Smooth muscle cell of the brain vasculature (primary cell): ENCODE data around the gene ACSF3.

ENCODE experiments used
- DNase-seq: peaks from one replicate; pipeline ENCODE4 v3.0.0-alpha.2; 2012; ENCODE audit warnings: low read depth, low spot score

The ACSF3 gene

DNA sequence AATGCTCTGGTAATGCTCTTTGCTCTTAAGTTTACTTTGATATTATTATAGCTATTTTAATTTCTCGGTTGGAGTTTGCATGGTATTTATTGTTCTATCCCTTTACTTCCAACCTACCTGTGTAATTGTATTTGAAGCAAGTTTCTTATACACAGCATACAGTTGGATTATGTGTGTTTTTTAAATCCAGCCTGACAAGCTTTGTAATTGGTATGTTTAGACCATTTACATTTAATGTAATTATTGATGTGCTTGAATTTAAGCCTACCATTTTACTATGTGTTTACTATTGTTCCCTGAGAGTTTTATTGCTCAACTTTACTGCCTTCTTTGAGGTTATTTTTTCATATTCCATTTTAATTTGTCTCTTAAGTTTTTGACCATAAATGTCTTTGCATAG lies 35.7 kb downstream of the ACSF3 start:
- no peak for DNase-seq

DNA sequence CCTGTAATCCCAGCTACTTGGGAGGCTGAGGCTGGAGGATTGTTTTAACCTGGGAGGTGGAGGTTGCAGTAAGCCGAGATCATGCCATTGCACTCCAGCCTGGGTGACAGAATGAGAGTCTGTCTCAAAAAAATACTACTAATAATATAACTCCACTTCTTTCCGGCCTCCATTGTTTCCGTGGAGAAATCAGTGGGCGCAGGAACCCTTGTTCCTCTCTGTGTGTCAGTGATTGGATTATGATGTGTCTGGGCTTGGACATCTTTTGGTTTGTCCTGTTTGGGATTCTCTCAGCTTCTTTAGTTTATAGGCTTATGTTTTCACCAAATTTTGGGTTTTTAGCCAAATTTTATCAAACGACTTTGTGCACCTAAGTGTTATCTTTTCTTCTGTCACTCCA lies 36.8 kb downstream of the ACSF3 start:
- DNase-seq, result no peak

DNA sequence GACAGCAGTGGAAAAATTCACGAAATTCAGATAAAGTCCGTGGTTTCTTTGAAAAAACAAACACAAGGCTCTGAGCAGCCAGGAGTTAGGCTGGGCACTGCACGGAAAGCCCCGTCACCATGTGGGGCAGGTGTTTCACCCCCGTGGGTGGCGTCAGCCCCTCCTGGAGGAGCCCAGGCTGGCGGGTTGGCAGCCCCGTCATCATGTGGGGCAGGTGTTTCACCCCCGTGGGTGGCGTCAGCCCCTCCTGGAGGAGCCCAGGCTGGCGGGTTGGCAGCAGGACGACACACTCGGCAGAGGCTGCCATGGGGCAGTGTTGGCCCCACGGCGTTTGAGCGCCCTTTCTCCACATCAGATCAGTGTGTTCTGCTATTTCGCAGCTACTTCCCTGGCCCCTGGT lies 38.1 kb downstream of the ACSF3 start:
- no peak for DNase-seq

DNA sequence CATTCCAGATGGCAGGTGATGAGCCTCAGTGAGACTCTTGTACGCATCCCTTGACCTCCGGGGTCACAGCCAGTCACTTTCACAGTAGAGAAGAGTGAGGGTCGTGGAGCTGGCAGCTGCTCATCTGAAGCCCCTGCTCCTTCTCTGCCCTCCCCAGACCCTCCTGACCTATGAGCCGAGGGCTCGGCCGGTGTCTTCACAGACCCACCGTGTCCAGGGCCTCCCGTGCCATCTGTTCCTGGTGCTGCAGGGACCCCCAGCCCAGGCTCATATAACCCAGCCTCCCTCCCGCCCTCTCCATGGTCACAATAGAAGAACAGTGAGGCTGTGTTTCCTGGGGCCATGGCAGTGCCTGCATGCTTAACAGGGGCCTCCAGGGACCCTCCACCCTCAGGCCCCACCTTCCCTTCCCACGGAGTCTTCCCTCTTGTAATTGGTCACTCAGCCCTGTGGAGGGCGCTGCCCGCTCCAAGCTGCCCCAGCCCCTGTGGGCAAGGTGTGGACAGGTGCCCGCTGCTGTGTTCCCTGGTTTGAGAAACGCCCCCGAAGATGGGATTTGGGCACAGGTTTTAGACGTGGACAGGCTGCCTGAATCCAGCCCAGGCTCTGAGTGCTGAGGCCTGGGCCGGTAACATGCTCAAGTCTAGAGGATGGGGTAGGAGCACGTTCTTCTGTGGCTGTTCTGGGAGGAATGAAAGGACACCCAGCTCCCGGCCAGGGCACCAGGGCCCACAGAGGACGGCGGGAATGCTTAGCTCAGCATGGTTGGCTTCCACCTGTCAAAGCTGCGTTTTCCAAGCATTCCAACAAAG lies 38.7 kb downstream of the ACSF3 start:
- DNase-seq, result no peak

DNA sequence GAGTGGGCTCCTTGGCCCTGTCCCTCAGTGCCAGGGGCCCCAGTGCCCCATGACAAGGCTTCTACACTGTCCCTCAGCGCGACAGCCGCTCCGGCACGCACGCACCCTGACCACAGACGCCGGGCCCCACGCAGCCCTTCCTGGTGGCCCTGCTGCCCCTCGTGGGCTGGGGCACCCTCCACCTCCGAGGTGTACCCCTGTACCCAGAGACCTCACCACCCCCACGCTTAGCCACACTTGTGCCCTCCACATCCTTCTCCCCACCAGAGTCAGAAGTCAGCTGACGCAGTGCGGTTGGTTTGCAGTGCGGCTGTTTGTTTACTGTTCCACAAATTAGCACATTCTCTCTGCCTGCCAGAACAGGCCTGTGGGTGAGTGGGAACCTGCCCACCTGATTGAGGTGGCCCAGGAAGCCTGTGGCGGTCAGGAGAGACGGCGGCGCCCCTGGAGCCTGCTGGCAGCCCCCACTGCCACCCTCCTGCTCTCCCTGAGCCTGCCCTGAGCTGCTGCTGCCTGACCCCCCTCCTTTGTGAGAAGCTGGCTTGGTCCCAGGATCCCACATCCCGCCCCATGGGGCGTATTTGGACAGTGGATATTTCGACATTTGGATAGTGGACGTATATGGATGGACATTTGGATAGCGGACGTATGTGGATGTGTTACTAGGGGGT lies 39.9 kb downstream of the ACSF3 start:
- DNase-seq, result no peak

DNA sequence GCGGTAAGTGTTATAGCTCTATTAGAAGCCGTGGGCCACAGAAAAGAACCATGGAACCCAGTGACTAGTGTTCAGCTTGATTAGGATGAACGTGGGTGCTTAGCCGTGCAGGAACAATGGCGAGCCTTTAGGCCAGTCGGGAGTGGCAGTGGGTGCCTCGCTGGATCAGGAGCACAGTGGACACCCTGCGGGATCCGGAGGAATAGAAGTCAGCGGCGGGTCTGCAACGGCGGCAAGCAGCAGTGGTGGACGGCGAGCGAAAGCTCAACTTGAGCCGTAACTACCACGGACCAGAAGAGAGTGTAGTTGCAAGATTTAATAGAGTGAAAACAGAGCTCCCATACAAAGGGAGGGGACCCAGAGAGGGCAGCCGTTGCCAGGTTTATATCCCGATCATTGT lies 40.6 kb downstream of the ACSF3 start:
- DNase-seq, result no peak

DNA sequence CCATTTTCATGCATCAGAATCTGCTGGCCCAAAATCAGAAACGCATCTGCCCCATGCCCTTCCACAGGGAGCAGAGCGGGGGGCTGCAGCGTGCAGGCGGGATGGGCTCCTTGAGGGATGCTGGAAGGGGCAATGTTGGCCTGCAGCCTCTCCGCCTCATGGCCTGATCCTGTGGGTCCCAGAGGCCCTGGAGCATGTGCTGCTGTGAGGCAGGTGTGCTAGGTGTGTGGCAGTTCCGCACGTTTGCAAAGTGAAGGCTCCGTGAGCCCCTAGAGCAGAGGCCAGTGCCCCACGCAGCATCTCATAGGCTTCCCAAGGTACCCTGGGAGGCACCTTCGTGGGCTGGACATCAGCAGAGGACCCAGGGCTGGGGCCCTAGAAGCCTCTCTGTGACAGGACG lies 41.5 kb downstream of the ACSF3 start:
- DNase-seq, result no peak

DNA sequence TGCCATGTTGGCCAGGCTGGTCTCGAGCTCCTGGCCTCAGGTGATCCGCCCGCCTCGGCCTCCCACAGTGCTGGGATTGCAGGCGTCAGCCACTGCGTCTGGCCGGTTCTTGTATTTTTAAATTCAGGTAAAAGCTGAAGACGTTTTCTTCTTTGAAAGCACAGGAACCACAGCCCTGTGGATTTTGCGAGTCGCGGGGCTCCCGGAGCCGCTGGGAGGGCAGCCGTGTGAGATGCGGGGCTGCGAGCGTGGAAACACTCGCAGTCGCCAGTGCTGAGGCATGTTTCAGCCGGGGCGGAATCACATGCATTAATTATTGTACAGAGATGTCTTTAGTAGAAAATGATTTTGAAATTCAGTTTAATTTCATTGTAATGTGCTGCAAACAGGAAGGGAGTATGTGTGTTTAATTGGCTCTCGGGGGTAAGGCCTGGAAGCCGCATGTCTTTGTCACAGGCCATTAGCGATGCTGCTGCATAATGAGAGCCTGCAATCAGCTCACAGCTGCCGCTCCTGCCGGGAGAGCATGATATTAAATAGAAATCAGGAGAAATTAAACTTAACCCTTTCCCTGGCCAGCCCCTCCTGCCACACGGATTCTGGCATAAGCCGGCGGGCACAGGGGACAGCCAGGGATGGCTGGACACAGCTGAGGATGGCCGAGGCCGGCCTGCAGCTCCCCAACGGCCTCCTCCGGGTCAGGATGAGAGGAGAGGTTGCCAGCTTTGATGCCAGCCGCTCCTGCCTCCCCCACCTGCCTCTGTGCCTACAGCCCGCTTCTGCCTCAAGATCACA lies 42.5 kb downstream of the ACSF3 start:
- no peak for DNase-seq

DNA sequence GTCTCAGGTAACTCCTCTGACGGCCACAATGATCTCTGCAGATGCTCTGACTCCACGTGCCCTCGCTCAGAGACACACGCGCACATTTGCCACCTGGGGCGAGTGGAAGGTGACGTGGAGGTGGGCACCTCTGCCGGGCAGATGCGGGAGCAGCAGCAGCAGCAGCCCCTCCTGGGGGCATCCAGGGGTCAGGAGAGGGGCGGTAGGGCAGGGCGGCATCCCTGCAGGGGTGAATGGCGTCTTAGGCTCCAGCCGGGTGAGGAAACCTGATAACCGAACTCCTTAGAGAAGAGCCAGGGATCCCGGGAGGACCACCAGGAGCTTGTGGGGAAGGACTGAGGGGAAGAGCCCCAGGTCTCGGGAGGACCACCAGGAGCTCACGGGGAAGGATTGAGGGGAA lies 43.3 kb downstream of the ACSF3 start:
- no peak for DNase-seq

DNA sequence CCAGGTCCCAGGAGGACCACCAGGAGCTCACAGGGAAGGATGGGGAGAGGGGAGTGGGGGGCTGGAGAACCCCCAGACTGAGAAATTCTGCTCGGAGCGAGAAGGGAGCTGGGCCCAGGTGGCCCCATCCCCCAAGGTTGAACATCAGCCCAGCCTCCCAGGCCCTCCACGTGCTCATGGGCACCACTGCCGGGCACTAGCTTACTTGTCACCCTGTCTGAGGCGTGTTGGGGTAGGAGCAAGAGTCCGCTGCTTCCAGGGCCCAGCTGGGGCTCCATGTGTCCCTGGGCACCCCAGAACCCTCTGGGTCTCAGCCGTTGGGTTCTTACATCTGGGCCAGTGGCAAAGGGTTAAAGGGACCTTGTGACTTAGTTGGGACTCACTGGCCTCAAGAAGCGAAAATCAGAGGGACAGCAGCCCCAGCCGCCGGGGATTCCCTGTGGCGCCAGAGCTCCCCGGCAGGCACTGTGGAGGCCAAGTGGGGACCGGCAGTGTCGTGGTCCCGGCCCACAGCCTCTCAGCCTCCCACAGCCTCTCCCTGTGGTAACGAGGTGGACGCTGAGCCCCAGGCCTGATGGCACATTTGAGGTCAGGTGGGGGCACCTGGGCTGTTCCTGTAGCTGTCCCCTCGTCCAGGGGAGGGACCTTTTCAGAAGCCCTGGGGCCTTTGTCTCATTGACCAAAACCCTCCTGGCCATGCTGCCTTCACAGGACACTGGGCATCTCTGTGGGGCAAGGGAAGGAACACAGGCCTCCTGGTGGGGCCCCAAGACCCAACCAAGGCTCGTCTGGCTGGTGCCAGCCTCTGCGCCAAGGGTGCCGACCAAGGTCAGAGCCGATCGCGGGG lies 44.2 kb downstream of the ACSF3 start:
- DNase-seq, result no peak

DNA sequence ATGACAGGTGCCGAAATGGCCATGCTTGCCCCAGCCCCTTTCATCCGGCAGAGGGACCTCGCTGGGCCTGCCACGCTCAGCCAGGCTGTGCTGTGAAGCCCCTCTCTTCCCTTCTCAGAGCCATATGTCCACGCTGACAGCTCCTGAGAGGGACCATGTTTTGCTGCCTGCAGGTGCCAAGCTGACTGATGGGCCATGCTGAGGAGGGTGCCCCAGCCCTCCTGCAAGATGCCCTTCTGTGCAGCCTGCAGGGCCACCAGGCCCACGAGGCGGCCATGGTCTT lies 44.8 kb downstream of the ACSF3 start:
- DNase-seq, result no peak

DNA sequence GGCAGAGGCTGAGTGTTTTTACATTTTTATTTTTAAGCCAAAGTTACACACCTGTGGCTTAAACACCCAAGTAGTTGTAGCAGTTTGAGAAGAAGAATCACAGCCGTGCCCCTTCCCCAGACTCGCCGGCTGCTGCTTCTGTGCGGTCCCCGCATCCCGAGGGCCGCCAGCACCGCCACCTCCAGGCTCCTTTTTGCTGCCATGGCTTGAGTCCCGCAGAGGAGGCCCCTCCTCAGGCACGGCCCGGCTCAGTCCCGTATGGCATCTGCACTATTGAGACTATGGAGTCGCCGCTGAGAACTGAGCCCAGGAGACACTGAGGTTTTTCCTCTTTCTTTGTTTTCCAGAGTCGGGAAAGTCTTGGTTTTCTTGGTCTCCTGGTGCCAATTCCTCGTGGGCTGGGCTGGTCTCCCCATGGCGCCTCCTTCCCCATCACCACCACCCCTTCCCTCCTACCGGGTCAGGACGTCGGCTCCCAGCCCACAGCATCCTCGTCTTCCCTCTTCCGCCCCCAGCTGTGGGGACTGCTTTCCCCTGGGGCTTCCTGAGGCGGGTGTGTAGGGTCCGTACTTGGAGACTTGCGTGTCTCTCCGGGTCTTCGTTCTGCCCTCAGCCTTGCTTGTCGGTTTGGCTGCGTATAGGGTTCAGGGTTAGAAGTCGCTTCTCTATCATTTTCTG lies 45.3 kb downstream of the ACSF3 start:
- DNase-seq, result no peak

DNA sequence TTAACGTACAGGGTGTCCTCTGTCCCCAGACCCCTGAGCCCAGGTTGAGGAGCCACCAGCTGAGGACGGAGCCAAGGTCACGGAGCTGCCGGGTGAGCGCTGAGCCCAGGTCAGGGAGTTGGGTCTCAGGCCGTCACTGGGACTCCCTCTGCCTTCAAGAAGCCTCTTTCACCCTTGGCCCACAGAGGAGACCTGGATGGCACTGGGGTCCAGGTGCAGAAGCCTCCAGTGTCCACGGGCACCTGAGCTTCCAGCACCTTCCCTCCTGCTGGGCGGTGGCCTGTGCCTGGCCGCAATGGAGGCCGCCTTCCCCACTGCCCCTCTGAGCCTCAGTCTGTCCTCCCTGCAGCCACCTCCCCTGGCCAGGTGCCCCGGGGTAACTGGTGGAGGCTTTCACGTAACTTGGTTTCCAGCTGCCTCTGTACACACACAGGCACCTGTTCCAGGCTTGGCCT lies 46.3 kb downstream of the ACSF3 start:
- no peak for DNase-seq

DNA sequence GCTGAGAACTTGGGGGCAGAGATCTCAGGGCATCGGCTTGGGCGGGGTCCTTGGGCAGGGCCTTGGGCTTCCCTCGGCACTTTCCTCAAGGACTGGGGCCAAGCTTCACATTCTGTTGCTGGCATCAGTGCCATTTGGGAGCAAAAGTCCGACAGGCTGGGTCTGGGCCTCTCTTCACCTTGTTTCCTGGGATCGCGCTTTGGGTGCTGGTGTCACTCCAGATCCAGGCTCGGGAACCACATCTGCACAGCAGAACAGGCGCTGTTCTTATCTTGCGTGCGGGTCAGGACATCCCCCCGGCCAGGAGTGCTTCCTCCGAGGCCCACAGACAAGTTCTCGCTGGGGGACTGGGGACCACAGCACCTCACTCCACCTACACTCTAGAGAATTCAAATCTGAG lies 46.7 kb downstream of the ACSF3 start:
- DNase-seq, result no peak

DNA sequence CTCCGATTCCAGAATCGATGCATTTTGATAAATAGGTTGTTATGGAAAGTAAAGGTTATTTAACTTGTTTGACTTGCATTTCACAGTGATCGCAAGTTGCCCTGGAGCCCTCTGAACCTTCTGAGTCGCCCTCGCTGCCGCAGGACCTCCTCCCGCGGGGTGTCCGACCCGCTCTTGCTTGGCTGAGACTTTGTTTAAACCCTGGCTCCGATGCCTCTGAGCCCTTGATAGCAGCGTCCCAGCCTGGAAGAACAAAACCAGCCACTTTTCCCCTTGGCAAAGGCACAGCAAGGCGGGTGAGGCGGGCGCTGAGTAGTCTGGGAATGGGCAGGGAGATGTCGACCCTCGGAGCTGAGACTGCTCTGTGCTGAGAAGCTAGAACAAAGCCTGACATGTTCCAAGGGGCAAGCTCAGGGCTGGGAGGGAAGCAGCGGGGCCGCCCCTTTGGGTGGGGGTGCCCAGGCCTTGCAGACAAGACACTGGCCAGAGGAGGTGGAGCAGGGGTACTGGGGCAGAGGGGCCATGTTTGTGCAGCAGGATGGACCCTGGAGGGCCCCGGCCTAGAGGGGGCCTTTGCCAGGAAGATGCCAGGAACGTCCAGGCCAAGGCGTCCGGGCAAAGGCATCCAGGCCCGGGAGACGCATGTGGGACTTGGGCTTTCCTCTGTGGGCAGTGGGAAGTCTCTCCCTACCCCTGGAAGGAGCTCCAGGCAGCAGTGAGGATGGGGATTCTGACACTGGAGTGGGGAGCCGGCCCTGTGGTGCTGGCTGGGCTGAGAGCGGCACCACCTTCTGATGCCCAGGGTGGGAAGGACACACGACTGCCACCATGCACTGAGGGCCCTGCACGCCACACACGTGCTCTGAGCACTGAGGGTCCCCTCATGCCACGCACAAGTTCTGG lies 47.6 kb downstream of the ACSF3 start:
- no peak for DNase-seq

DNA sequence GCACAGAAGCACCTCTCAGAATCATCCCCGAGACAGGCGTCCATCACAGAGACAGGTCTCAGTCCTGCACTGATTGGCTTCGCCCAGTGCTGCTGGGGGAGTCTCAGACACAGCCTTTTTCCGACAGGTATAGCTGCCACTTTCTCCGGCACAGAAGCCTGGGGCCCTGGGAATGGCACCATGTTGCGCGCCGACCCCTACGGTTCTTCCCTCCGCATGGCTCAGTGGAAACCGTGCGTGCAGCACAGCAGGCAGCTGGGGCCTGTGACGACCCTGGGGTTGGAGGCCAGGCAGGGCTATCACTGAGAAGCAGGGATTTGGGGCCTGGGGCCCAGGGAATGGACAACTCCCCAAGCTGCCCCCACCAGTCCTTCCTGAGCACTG lies 48.2 kb downstream of the ACSF3 start:
- DNase-seq, result no peak

DNA sequence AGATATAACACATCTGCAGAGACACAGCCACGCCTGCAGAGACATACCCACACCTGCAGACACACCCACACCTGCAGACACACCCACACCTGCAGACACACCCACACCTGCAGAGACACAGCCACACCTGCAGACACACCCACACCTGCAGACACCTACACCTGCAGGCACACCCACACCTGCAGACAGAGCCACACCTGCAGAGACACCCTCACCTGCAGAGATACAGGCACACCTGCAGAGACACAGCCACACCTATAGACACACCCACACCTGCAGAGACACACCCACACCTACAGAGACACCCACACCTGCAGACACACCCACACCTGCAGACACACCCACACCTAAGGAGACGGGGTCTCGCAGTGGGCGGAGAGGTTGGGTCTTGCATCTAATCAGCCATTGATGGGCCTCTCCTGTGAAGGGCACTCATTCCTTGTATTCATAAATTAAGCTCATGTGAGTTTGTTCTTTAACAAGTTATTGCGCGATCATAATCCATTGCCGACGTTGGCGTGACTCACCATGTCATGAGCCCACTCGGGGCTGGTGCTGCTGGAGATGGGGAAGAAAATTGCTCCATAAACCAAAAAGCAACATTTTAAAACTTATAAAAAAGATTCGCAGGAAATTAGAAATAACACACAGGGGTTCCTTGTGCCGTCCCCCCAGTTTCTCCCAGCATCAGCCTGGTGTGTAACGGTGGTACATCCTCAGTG lies 49.0 kb downstream of the ACSF3 start:
- no peak for DNase-seq

DNA sequence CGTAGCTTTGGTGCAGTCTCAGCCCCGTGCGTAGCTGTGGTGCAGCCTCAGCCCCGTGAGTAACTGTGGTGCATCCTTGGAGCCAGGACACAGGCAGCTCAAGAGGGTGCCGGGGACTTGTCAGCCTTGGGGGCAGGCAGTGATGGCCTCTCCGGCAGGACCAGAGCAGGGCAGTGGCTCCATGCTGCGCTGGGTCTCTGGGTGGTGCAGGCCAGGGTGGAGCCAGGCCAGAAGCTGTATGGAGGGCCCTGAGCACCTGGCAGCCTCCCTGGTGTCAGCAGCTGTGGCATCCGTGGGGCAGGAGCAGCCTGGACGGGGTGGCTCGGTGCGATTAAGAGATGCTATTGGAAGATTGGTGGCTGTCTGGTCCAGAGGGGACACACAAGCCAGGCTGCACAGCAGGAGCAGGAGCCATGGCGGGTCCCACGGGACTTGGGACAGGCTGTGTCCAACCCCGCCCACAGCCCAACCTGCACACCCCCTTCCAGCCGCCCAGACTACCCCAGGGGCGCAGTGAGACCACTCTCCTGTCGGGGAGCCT lies 49.6 kb downstream of the ACSF3 start:
- DNase-seq, result no peak
